HepG2 (cell line): ENCODE data around the gene SCAF11. TPM values are rescaled to one million over a fixed set of nuclear protein-coding genes. Genes with fewer than 3 reads are reported as not detected.

ENCODE experiments used
- ATAC-seq: fragments of 200-7000 bp; cut with Tn5 transposase; 3 replicates; pipeline ENCODE4 v1.9.1; 2020; ENCODE audit warnings: mild to moderate bottlenecking, moderate library complexity
- BruUV-seq: library from RNA; stranded (reverse); fragments of 400-500 nt; replicated peaks from 2 replicates; lab custom pipeline; 2021; lab: Mats Ljungman, UMichigan
- CTCF ChIA-PET: fragments of 300-600 bp; formaldehyde crosslinking; extraction: SDS; loops from one replicate; lab custom pipeline; 2021; ENCODE audit warnings: low total read pairs, inconsistent platforms, low intra/inter-chr PET ratio; lab: Yijun Ruan, JAX
- POLR2A ChIA-PET: fragments of 350-600 bp; sonication (Branson Sonifier 250); formaldehyde crosslinking; loops from one replicate; lab custom pipeline; 2020; ENCODE audit warnings: antibody characterized with exemption, inconsistent platforms; lab: Yijun Ruan, JAX
- DNase-seq: peaks from one replicate; pipeline ENCODE4 v3.0.0-alpha.2; 2015; ENCODE audit warnings: low spot score
- FAIRE-seq: peaks from 3 replicates; lab custom pipeline; 2011; peaks lifted over from hg19 to GRCh38; lab: Jason Lieb, UNC
- H2AFZ ChIP-seq: one replicate; pipeline ENCODE4 v1.6.1; 2011; ENCODE audit warnings: low read length, inconsistent platforms
- H3K27ac ChIP-seq: fragments of 300-600 bp; 3 replicates; pipeline ENCODE4 v1.8.0; 2011; ENCODE audit warnings: mixed run types, mild to moderate bottlenecking, mixed read lengths, low read length, inconsistent platforms; ENCODE audit not compliant: insufficient read depth; ENCODE audit errors: extremely low read length
- H3K27me3 ChIP-seq, 2 experiments: fragments of 200-600 bp in 1 of 2; 2 replicates in 1 of 2; 3 replicates in 1 of 2; pipeline versions ENCODE4 v1.6.0 to v1.8.0; 2011; ENCODE audit warnings: low read length in 2 of 2, mild to moderate bottlenecking in 2 of 2, moderate library complexity in 2 of 2, inconsistent platforms in 1 of 2; ENCODE audit not compliant: insufficient read depth in 2 of 2, control insufficient read depth in 1 of 2
- H3K36me3 ChIP-seq, 2 experiments: fragments of 200-600 bp in 1 of 2; replicated peaks in 1 of 2; 2 replicates in 1 of 2; 3 replicates in 1 of 2; pipeline versions ENCODE4 v1.5.1 to v1.8.0; 2011; ENCODE audit warnings: low read length in 2 of 2, inconsistent platforms in 1 of 2; ENCODE audit not compliant: insufficient read depth in 2 of 2, control insufficient read depth in 1 of 2
- H3K4me1 ChIP-seq: 2 replicates; pipeline ENCODE4 v1.5.1; 2012; ENCODE audit warnings: low read length, inconsistent platforms; ENCODE audit not compliant: insufficient read depth
- H3K4me2 ChIP-seq: 2 replicates; pipeline ENCODE4 v1.6.0; 2011; ENCODE audit warnings: low read depth, low read length, inconsistent platforms
- H3K4me3 ChIP-seq, 3 experiments: fragments of 200-600 bp in 1 of 3; sonication (generic), shearing (Covaris generic) in 1 of 3; replicated peaks in 1 of 3; 2 replicates each; pipeline ENCODE4 v1.5.1; 2011 to 2016; ENCODE audit warnings: low read length in 3 of 3, inconsistent platforms in 2 of 3, low read depth in 2 of 3, mild to moderate bottlenecking in 2 of 3, control low read depth in 1 of 3, mixed read lengths in 1 of 3; ENCODE audit not compliant: insufficient read depth in 1 of 3
- H3K79me2 ChIP-seq: one replicate; pipeline ENCODE4 v1.6.1; 2011; ENCODE audit warnings: low read length, inconsistent platforms; ENCODE audit not compliant: insufficient read depth
- H3K9ac ChIP-seq: 2 replicates; pipeline ENCODE4 v1.6.0; 2011; ENCODE audit warnings: mild to moderate bottlenecking, low read depth, low read length, inconsistent platforms; ENCODE audit not compliant: insufficient read depth
- H3K9me3 ChIP-seq: 2 replicates; pipeline ENCODE4 v1.5.1; 2012; ENCODE audit warnings: mild to moderate bottlenecking, low read length
- H4K20me1 ChIP-seq: 2 replicates; pipeline ENCODE4 v1.6.0; 2011; ENCODE audit warnings: inconsistent platforms, mild to moderate bottlenecking, low read length, moderate library complexity; ENCODE audit not compliant: insufficient read depth
- BCLAF1 ChIP-seq: fragments of 450-650 bp; IDR thresholded peaks from 2 replicates; pipeline ENCODE4 v1.6.1; 2017; ENCODE audit warnings: mild to moderate bottlenecking
- MAFF ChIP-seq: IDR thresholded peaks from 2 replicates; pipeline ENCODE4 v1.6.1; 2011; ENCODE audit warnings: low read depth, low read length, improper control_type of control experiment
- MAFK ChIP-seq, 2 experiments: IDR thresholded peaks in 1 of 2; conservative IDR thresholded peaks in 1 of 2; 2 replicates each; pipeline ENCODE4 v1.6.1; 2011; ENCODE audit warnings: improper control_type of control experiment in 2 of 2, low read length in 2 of 2
- MAZ ChIP-seq, 2 experiments: sonication (generic) in 1 of 2; formaldehyde crosslinking in 1 of 2; IDR thresholded peaks; 2 replicates each; pipeline versions ENCODE4 v1.5.0 to v1.6.1; 2012 to 2020; ENCODE audit warnings: low read depth in 2 of 2, mild to moderate bottlenecking in 2 of 2, borderline replicate concordance in 1 of 2, improper control_type of control experiment in 1 of 2, low read length in 1 of 2, missing genetic modification reagents in 1 of 2, moderate library complexity in 1 of 2
- NCOA2 ChIP-seq: sonication (generic); formaldehyde crosslinking; IDR thresholded peaks from 2 replicates; pipeline ENCODE4 v1.8.0; 2022; ENCODE audit warnings: inconsistent platforms
- RFX1 ChIP-seq: fragments of 450-650 bp; IDR thresholded peaks from 2 replicates; pipeline ENCODE4 v1.6.1; 2017
- SKIL ChIP-seq: sonication (generic); formaldehyde crosslinking; IDR thresholded peaks from 2 replicates; pipeline ENCODE4 v1.8.0; 2022; ENCODE audit warnings: missing genetic modification reagents, mild to moderate bottlenecking, moderate library complexity, borderline replicate concordance
- TBX3 ChIP-seq: fragments of 450-650 bp; IDR thresholded peaks from 2 replicates; pipeline ENCODE4 v1.6.1; 2017; ENCODE audit warnings: antibody characterized with exemption, mild to moderate bottlenecking, inconsistent platforms, borderline replicate concordance
- TMF1 ChIP-seq: sonication (generic); formaldehyde crosslinking; IDR thresholded peaks from 2 replicates; pipeline ENCODE4 v1.8.1; 2022; ENCODE audit warnings: low read depth, missing genetic modification reagents
- XBP1 ChIP-seq: sonication (generic); formaldehyde crosslinking; IDR thresholded peaks from 2 replicates; pipeline ENCODE4 v1.5.0; 2020; ENCODE audit warnings: missing genetic modification reagents
- ZBTB7B ChIP-seq: sonication (generic); formaldehyde crosslinking; IDR thresholded peaks from 2 replicates; pipeline ENCODE4 v1.4.0; 2020; ENCODE audit warnings: missing genetic modification reagents
- ZNF569 ChIP-seq: sonication (generic); formaldehyde crosslinking; IDR thresholded peaks from 2 replicates; pipeline ENCODE4 v1.5.0; 2020; ENCODE audit warnings: mild to moderate bottlenecking, missing genetic modification reagents, moderate library complexity, borderline replicate concordance
- ZNF570 ChIP-seq: sonication (generic); formaldehyde crosslinking; IDR thresholded peaks from 2 replicates; pipeline ENCODE4 v1.4.0; 2020; ENCODE audit warnings: mild to moderate bottlenecking, missing genetic modification reagents, borderline replicate concordance
- in situ Hi-C: cut with HindIII; loops from 2 replicates; pipeline ENCODE4 v1.10.0; 2017; ENCODE audit warnings: low pct_unique_long_range_greater_than_20kb; ENCODE audit not compliant: extremely low pct_ligation_motif_present
- intact Hi-C: fragments of 100-400 bp; cut with micrococcal nuclease; formaldehyde crosslinking; loops from one replicate; pipeline ENCODE4 v1.10.0; 2022; ENCODE audit not compliant: unreplicated experiment
- polyA plus RNA-seq, 8 experiments: library from polyadenylated mRNA; depleted of rRNA in 3 of 8; stranded (reverse) in 7 of 8; unstranded in 1 of 8; fragments of >200 nt; fragmentation: Illumina TruSeq in 4 of 8; extraction: Trizol in 4 of 8; gene quantifications; 2 replicates each; pipeline versions ENCODE4 v1.2.1 to v1.2.3, GENCODE V29; 2011 to 2016; ENCODE audit warnings: low read depth in 4 of 8, missing spikeins in 1 of 8, mixed read lengths in 1 of 8; ENCODE audit not compliant: insufficient read depth in 1 of 8
- total RNA-seq, 5 experiments: library from RNA; depleted of rRNA; stranded (reverse); fragments of >200 nt; fragmentation: Illumina TruSeq; extraction: Trizol; gene quantifications; 2 replicates each; pipeline ENCODE4 v1.2.3, GENCODE V29; 2016; ENCODE audit warnings: low read depth in 1 of 5
- TF ChIP-seq, protein P1 (sequence below): sonication (generic); formaldehyde crosslinking; IDR thresholded peaks from 2 replicates; pipeline ENCODE4 v1.5.0; 2020; ENCODE audit warnings: missing genetic modification reagents

SCAF11 gene
- total and polyA plus RNA-seq, 2 of the 13 experiments (the other 11 are each of a cell fraction or from before 2014, with no cell fraction given), result 26.9 to 38.3 TPM

- no peak for TF ChIP-seq SKIL (CRISPR knock-in tag)
- TF ChIP-seq TBX3, result no peak
- TF ChIP-seq ZNF570 (CRISPR knock-in tag), result no peak
- TF ChIP-seq ZBTB7B (CRISPR knock-in tag), result no peak
- TF ChIP-seq XBP1 (CRISPR knock-in tag), result no peak
These were observed 31.3 kb downstream of the SCAF11 start (continued) for GRCh38 chr12:45959025-45959424.

DNA sequence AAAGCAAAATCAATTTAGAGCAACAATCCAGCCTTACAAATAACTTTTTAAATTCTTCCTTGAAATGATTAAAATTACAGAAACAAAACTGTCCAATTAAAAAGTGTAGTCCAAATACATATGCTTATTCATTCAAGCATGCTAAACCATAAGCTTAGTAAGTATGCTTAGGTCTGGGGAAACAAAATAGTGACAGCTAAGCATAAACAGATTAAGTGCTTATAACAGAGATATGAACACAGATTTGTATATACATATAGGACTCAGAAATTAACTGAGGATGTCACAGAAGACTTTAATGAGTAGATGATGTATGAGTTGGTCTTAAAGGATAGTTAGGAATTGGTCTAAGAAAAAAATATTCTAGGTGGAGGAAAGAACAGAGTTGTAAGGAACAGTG is 41.8 kb downstream of the SCAF11 start:
- ChIA-PET CTCF (no interaction called here), POLR2A (no interaction called here)
- TF ChIP-seq MAFK (conservative IDR thresholded peaks at IDR 0.05 in 1 of 2, IDR thresholded peaks at IDR 0.05 in 1 of 2; ENCODE audit: low read length in 2 of 2) (peak; percentile 30 to 65; a peak in 3 of 4 replicates), NCOA2 (CRISPR knock-in tag) (no peak), MAFF (peak; percentile 53), MAZ (IDR thresholded peaks at IDR 0.05; ENCODE audit: borderline replicate concordance, low read depth, low read length) (no peak), MAZ (CRISPR knock-in tag; IDR thresholded peaks at IDR 0.05; ENCODE audit: low read depth) (no peak), TMF1 (CRISPR knock-in tag) (no peak), ZNF569 (CRISPR knock-in tag) (no peak), BCLAF1 (no peak), RFX1 (no peak)
- TF ChIP-seq, protein P1, sequence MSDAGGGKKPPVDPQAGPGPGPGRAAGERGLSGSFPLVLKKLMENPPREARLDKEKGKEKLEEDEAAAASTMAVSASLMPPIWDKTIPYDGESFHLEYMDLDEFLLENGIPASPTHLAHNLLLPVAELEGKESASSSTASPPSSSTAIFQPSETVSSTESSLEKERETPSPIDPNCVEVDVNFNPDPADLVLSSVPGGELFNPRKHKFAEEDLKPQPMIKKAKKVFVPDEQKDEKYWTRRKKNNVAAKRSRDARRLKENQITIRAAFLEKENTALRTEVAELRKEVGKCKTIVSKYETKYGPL (CRISPR knock-in tag), result no peak
- Histone ChIP-seq H3K27ac (no peak overlapping the region), H3K36me3 (peaks cover 9 to 55% of the 10 kb centered on the region in 2 experiments), H3K9me3 (no peaks in the 10 kb centered on the region), H3K9ac (no peak overlapping the region), H4K20me1 (no peaks in the 10 kb centered on the region; the same call in 1 of the 2 replicates), H3K4me3 (no peak overlapping the region), H2AFZ (no peak overlapping the region), H3K4me2 (no peak overlapping the region), H3K4me1 (no peaks in the 10 kb centered on the region), H3K79me2 (no peaks in the 10 kb centered on the region), H3K27me3 (no peaks in the 10 kb centered on the region)
- no peak for DNase-seq
- BruUV-seq, result no TSS peak
- intact Hi-C loops (no loop called here), in situ Hi-C loops (no loop called here)
- ATAC-seq, result no peak
- FAIRE-seq, result no peak
